Neuronal stem cell (in vitro differentiated cells): ENCODE measurements around the gene TCF4.

Experiments
- DNase-seq: peaks from one replicate; pipeline ENCODE4 v3.0.0-alpha.2; 2013; ENCODE audit warnings: low spot score
- H2AFZ ChIP-seq: one replicate; pipeline ENCODE4 v1.6.1; 2013; ENCODE audit warnings: mild to moderate bottlenecking, low read length, inconsistent platforms
- H2AK5ac ChIP-seq: 2 replicates; pipeline ENCODE4 v1.6.1; 2013; ENCODE audit warnings: low read depth, mild to moderate bottlenecking, inconsistent platforms, low read length, moderate library complexity, mixed read lengths
- H2BK120ac ChIP-seq: 2 replicates; pipeline ENCODE4 v1.6.1; 2013; ENCODE audit warnings: low read depth, mild to moderate bottlenecking, inconsistent platforms, low read length, moderate library complexity, mixed read lengths
- H2BK12ac ChIP-seq: one replicate; pipeline ENCODE4 v1.6.1; 2013; ENCODE audit warnings: low read length, inconsistent platforms
- H2BK15ac ChIP-seq: 2 replicates; pipeline ENCODE4 v1.6.1; 2013; ENCODE audit warnings: mild to moderate bottlenecking, low read length, inconsistent platforms, mixed read lengths
- H2BK5ac ChIP-seq: one replicate; pipeline ENCODE4 v1.6.1; 2013; ENCODE audit warnings: inconsistent platforms, mild to moderate bottlenecking, low read length, moderate library complexity
- H3K14ac ChIP-seq: one replicate; pipeline ENCODE4 v1.6.1; 2013; ENCODE audit warnings: low read length, inconsistent platforms
- H3K18ac ChIP-seq: 2 replicates; pipeline ENCODE4 v1.6.1; 2013; ENCODE audit warnings: low read length, inconsistent platforms
- H3K23ac ChIP-seq: 2 replicates; pipeline ENCODE4 v1.6.1; 2013; ENCODE audit warnings: low read depth, mild to moderate bottlenecking, mixed read lengths, low read length, inconsistent platforms; ENCODE audit not compliant: poor library complexity
- H3K27ac ChIP-seq: replicated peaks from 3 replicates; pipeline ENCODE4 v1.5.1; 2013; ENCODE audit warnings: low read length, inconsistent platforms
- H3K27me3 ChIP-seq, 3 experiments: 2 replicates each; pipeline ENCODE4 v1.6.1; 2013; ENCODE audit warnings: low read length in 3 of 3, mild to moderate bottlenecking in 2 of 3, inconsistent platforms in 1 of 3, low read depth in 1 of 3, mixed read lengths in 1 of 3, moderate library complexity in 1 of 3; ENCODE audit not compliant: control insufficient read depth in 3 of 3, insufficient read depth in 3 of 3
- H3K36me3 ChIP-seq, 2 donors: replicated peaks in 1 of 2; 2 replicates each; pipeline ENCODE4 v1.6.1; 2013; ENCODE audit warnings: low read length in 2 of 2; ENCODE audit not compliant: control insufficient read depth in 2 of 2, insufficient read depth in 2 of 2
- H3K4ac ChIP-seq: 2 replicates; pipeline ENCODE4 v1.6.1; 2013; ENCODE audit warnings: inconsistent platforms, mild to moderate bottlenecking, low read length, moderate library complexity
- H3K4me1 ChIP-seq, 2 donors: 1 replicate in 1 of 2; 2 replicates in 1 of 2; pipeline ENCODE4 v1.6.1; 2013; ENCODE audit warnings: low read length in 2 of 2, low read depth in 1 of 2; ENCODE audit not compliant: control insufficient read depth in 2 of 2, insufficient read depth in 1 of 2
- H3K4me2 ChIP-seq: one replicate; pipeline ENCODE4 v1.6.1; 2013; ENCODE audit warnings: mild to moderate bottlenecking, low read length, inconsistent platforms; ENCODE audit not compliant: insufficient read depth, poor library complexity, severe bottlenecking
- H3K4me3 ChIP-seq, 2 donors: 2 replicates each; pipeline ENCODE4 v1.5.1; 2013; ENCODE audit warnings: low read length in 2 of 2, mild to moderate bottlenecking in 2 of 2, inconsistent platforms in 1 of 2, moderate library complexity in 1 of 2
- H3K79me1 ChIP-seq: one replicate; pipeline ENCODE4 v1.6.1; 2013; ENCODE audit warnings: low read depth, mild to moderate bottlenecking, inconsistent platforms, low read length, moderate library complexity
- H3K9ac ChIP-seq: one replicate; pipeline ENCODE4 v1.6.1; 2013; ENCODE audit warnings: mild to moderate bottlenecking, low read depth, low read length, inconsistent platforms; ENCODE audit not compliant: poor library complexity
- H3K9me3 ChIP-seq, 2 donors: replicated peaks in 1 of 2; 2 replicates each; pipeline versions ENCODE3 to v1.6.1; 2013; ENCODE audit warnings: low read length in 2 of 2, mild to moderate bottlenecking in 2 of 2, inconsistent platforms in 1 of 2, low read depth in 1 of 2, mixed read lengths in 1 of 2, moderate library complexity in 1 of 2; ENCODE audit not compliant: control insufficient read depth in 2 of 2, insufficient read depth in 1 of 2
- H4K8ac ChIP-seq: one replicate; pipeline ENCODE4 v1.6.1; 2013; ENCODE audit warnings: low read depth, mild to moderate bottlenecking, inconsistent platforms, low read length, moderate library complexity
- H4K91ac ChIP-seq: one replicate; pipeline ENCODE4 v1.6.1; 2013; ENCODE audit warnings: low read length, low read depth, mild to moderate bottlenecking, inconsistent platforms; ENCODE audit not compliant: poor library complexity
- WGBS, 2 donors: extraction: QIAGEN DNeasy Blood & Tissue Kit; methylation state at CpG; one replicate each; pipeline ENCODE4 v1.1.7; 2013; ENCODE audit warnings: missing lambda C conversion rate in 2 of 2, mixed read lengths in 1 of 2; ENCODE audit not compliant: insufficient read length in 2 of 2, insufficient replicate concordance in 1 of 2; ENCODE audit errors: extremely low coverage in 2 of 2; 5-methylcytosine and 5-hydroxymethylcytosine counted together

Gene TCF4

DNA sequence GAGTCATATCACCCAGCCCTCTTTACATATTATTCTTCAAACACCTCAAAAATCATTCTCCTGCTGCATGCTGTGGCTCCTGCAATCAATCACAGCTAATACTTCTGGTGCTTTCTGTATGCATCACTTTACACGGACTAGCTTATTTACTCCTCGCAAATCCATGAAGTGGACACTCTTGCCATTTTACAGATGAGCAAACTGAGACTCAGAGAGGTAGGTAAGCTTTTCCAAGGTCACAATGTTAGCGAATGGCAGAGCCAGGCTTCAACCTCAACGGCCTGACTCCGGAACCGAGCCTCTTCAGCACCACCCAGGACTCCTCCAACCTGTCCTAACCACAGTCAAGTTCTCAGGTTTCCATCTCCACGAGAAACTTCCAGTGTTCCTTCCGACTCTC is 36.8 kb downstream of the TCF4 start:
- Histone ChIP-seq H2BK12ac (no peak overlapping the region), H3K9me3 (peaks cover 0 to 6% of the 10 kb centered on the region in 2 donors), H3K9ac (no peak overlapping the region), H3K36me3 (peaks cover 4 to 60% of the 10 kb centered on the region in 2 donors), H3K4me2 (no peak overlapping the region), H3K79me1 (peaks cover 2% of the 10 kb centered on the region), H4K8ac (no peak overlapping the region), H3K18ac (no peak overlapping the region), H4K91ac (no peak overlapping the region), H3K27ac (no peak overlapping the region), H3K4me1 (peaks cover 2 to 16% of the 10 kb centered on the region in 2 donors), H3K4me3 (no peak overlapping the region), H2BK120ac (no peak overlapping the region), H2BK5ac (no peak overlapping the region), H2AFZ (no peak overlapping the region), H3K27me3 (no peaks in the 10 kb centered on the region), H3K23ac (no peak overlapping the region), H2BK15ac (no peak overlapping the region), H3K14ac (no peak overlapping the region), H3K4ac (no peak overlapping the region), H2AK5ac (no peak overlapping the region)
- DNase-seq = no peak
- no CpG with 5 or more reads among the region's 8 CpGs for WGBS, 2 donors

- Histone ChIP-seq H3K9me3 (peaks cover 0 to 6% of the 10 kb centered on the region in 2 donors), H4K91ac (no peak overlapping the region), H2BK15ac (no peak overlapping the region), H2AFZ (no peak overlapping the region), H3K27ac (no peak overlapping the region), H2BK12ac (no peak overlapping the region), H2AK5ac (no peak overlapping the region), H3K4me1 (peaks cover 2 to 16% of the 10 kb centered on the region in 2 donors), H3K4me3 (no peak overlapping the region), H4K8ac (no peak overlapping the region), H2BK120ac (no peak overlapping the region), H3K23ac (no peak overlapping the region), H3K9ac (no peak overlapping the region), H3K18ac (no peak overlapping the region), H3K4me2 (no peak overlapping the region), H3K4ac (no peak overlapping the region), H3K79me1 (peaks cover 2% of the 10 kb centered on the region), H3K27me3 (no peaks in the 10 kb centered on the region), H3K14ac (no peak overlapping the region), H3K36me3 (peaks cover 4 to 60% of the 10 kb centered on the region in 2 donors), H2BK5ac (no peak overlapping the region)
- WGBS, 2 donors = no CpG with 5 or more reads among the region's 8 CpGs
- no peak for DNase-seq
Measured at GRCh38 chr18:55550471-55550870, 37.5 kb downstream of the TCF4 start.

DNA sequence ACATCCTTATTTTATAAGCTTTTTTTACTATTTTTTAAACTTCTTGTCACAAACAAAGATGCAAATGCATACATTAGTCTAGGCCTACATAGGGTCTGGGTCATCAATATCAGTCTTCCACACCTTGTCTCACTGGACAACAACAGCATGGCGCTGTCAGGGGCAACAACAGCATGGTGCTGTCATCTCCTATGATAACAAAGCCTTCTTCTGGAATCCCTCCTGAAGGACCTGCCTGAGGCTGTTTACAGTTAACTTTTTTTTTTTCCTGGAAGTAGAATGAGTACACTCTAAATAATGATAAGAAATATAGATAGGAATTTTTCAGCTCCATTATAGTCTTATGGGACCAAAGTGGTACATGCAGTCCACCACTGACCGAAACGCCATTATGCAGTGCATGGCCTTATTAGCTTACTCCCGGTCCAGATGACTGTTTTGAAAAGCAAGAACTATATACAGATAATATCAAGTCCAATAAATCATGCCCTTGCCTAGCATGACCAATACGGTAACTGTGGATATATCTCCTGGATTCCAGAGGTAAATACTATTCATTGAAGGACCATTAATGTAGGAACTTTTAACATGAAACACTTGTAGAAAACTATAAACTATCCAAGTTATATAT is 38.4 kb downstream of the TCF4 start:
- Histone ChIP-seq H3K18ac (no peak overlapping the region), H3K4me3 (no peak overlapping the region), H2AFZ (no peak overlapping the region), H3K4me1 (peaks cover 3 to 16% of the 10 kb centered on the region in 2 donors), H3K4me2 (no peak overlapping the region), H3K9me3 (peaks cover 0 to 6% of the 10 kb centered on the region in 2 donors), H2BK120ac (no peak overlapping the region), H4K91ac (no peak overlapping the region), H2AK5ac (no peak overlapping the region), H3K27me3 (no peaks in the 10 kb centered on the region), H4K8ac (no peak overlapping the region), H3K14ac (no peak overlapping the region), H3K79me1 (peaks cover 2% of the 10 kb centered on the region), H3K23ac (no peak overlapping the region), H3K27ac (no peak overlapping the region), H3K4ac (no peak overlapping the region), H3K36me3 (peaks cover 4 to 60% of the 10 kb centered on the region in 2 donors), H2BK12ac (no peak overlapping the region), H3K9ac (no peak overlapping the region), H2BK5ac (no peak overlapping the region), H2BK15ac (no peak overlapping the region)
- WGBS, 2 donors = no CpG with 5 or more reads among the region's 5 CpGs
- DNase-seq = no peak

GRCh38 chr18:55547705-55548056 is 40.3 kb downstream of the TCF4 start:
- Histone ChIP-seq H2BK5ac (no peak overlapping the region), H2BK120ac (no peak overlapping the region), H3K4ac (no peak overlapping the region), H2AFZ (no peak overlapping the region), H3K4me3 (no peak overlapping the region), H3K36me3 (peaks cover 4 to 47% of the 10 kb centered on the region in 2 donors), H4K91ac (no peak overlapping the region), H3K4me1 (peaks cover 3 to 16% of the 10 kb centered on the region in 2 donors), H3K14ac (no peak overlapping the region), H2AK5ac (no peak overlapping the region), H3K27me3 (no peaks in the 10 kb centered on the region), H3K27ac (no peak overlapping the region), H3K79me1 (peaks cover 2% of the 10 kb centered on the region), H2BK15ac (no peak overlapping the region), H2BK12ac (no peak overlapping the region), H3K9ac (no peak overlapping the region), H3K18ac (no peak overlapping the region), H3K4me2 (no peak overlapping the region), H3K9me3 (peaks cover 0 to 6% of the 10 kb centered on the region in 2 donors), H3K23ac (no peak overlapping the region), H4K8ac (no peak overlapping the region)
- DNase-seq = no peak
- no CpG with 5 or more reads among the region's 5 CpGs for WGBS, 2 donors
